Activated CD4-positive, alpha-beta T cell treated with anti-CD3 and anti-CD28 coated beads for 36 hours (primary cell): ENCODE data around the gene ATP6V0A4. TPM values are rescaled to one million over a fixed set of nuclear protein-coding genes. Genes with fewer than 3 reads are reported as not detected.

Experiments used
- ATAC-seq: fragments of 200-7000 bp; cut with Tn5 transposase; one replicate; pipeline ENCODE4 v1.10.0; 2021; ENCODE audit warnings: mild to moderate bottlenecking, moderate library complexity
- CTCF ChIA-PET: fragments of 350-600 bp; sonication (Branson Sonifier 250); formaldehyde crosslinking; loops from one replicate; lab custom pipeline; 2021; ENCODE audit warnings: antibody characterized with exemption; lab: Charles Lee
- POLR2A ChIA-PET: fragments of 350-600 bp; sonication (Branson Sonifier 250); formaldehyde crosslinking; loops from one replicate; lab custom pipeline; 2021; ENCODE audit warnings: antibody characterized with exemption, inconsistent platforms; lab: Charles Lee
- DNase-seq: peaks from one replicate; pipeline ENCODE4 v3.0.0-alpha.2; 2020
- H3K27ac Mint-ChIP-seq: one replicate; pipeline ENCODE4 v1.8.0; 2021; ENCODE audit warnings: mixed read lengths
- H3K27me3 Mint-ChIP-seq: one replicate; pipeline ENCODE4 v1.8.0; 2021; ENCODE audit warnings: mixed read lengths
- H3K36me3 Mint-ChIP-seq: one replicate; pipeline ENCODE4 v1.8.0; 2021; ENCODE audit warnings: low read depth, mixed read lengths
- H3K4me1 Mint-ChIP-seq: one replicate; pipeline ENCODE4 v1.8.0; 2021; ENCODE audit warnings: mixed read lengths
- H3K4me3 Mint-ChIP-seq: one replicate; pipeline ENCODE4 v1.8.0; 2021; ENCODE audit warnings: mild to moderate bottlenecking, moderate library complexity, mixed read lengths
- H3K9me3 Mint-ChIP-seq: one replicate; pipeline ENCODE4 v1.8.0; 2021; ENCODE audit warnings: low read depth, mixed read lengths
- intact Hi-C, 2 experiments: fragments of 100-400 bp; cut with DNase I in 1 of 2; cut with micrococcal nuclease in 1 of 2; formaldehyde crosslinking; loops; one replicate each; pipeline versions ENCODE4 v1.14.2 to v1.15.1; 2022 to 2024; cut with DNase I, micrococcal nuclease
- total RNA-seq, 2 experiments: library from RNA; stranded (reverse); gene quantifications; one replicate each; pipeline ENCODE4 v1.2.3, GENCODE V29; 2021

Gene ATP6V0A4
- total RNA-seq, 2 experiments from 2014 or later = 0.19 to 0.32 TPM

- ChIA-PET CTCF (no interaction called here), POLR2A (no interaction called here)
- H3K4me3 Mint-ChIP-seq = no peak overlapping the region
- intact Hi-C loops = no loop called here
- no peak overlapping the region for H3K27ac Mint-ChIP-seq
- no peaks in the 10 kb centered on the region for H3K4me1 Mint-ChIP-seq
- H3K36me3 Mint-ChIP-seq = no peaks in the 10 kb centered on the region
- H3K9me3 Mint-ChIP-seq = no peaks in the 10 kb centered on the region
- DNase-seq (no peak), ATAC-seq (no peak)
- H3K27me3 Mint-ChIP-seq = no peaks in the 10 kb centered on the region
Observed at GRCh38 chr7:138657854-138658386, 140.1 kb downstream of the ATP6V0A4 start.

- Mint-ChIP-seq H3K4me3 (no peak overlapping the region), H3K27me3 (no peaks in the 10 kb centered on the region), H3K4me1 (no peaks in the 10 kb centered on the region), H3K36me3 (no peaks in the 10 kb centered on the region), H3K27ac (no peak overlapping the region), H3K9me3 (no peaks in the 10 kb centered on the region)
- ChIA-PET CTCF (interaction anchor here (1.2 kb wide), 1 partner anchor 82 kb away, joined by 4 read pairs; no protein-coding TSS in a partner anchor), POLR2A (no interaction called here)
- no peak for ATAC-seq
- no peak for DNase-seq
- intact Hi-C loops = no loop called here
Observed at GRCh38 chr7:138656952-138657351, 141.0 kb downstream of the ATP6V0A4 start.

Other genes starting within 250 kb of the ATP6V0A4 start
- not detected for gene SVOPL, start 96.8 kb downstream of the ATP6V0A4 start, total RNA-seq
- not detected for gene TMEM213, start 202 bp downstream of the ATP6V0A4 start, total RNA-seq
- under 1 TPM; 0.46 to 0.53 TPM for gene KIAA1549, start 183.2 kb upstream of the ATP6V0A4 start, total RNA-seq
- 10 to 100 TPM; 19.8 to 23.2 TPM for gene ZC3HAV1L, start 237.8 kb upstream of the ATP6V0A4 start, total RNA-seq